GM13977 (cell line): ENCODE measurements around the gene CTNNA2.

Experiments
- DNase-seq: peaks from one replicate; pipeline ENCODE4 v3.0.0; 2012; ENCODE audit warnings: low spot score
- in situ Hi-C: fragments of 300-500 bp; cut with MboI; formaldehyde crosslinking; loops from one replicate; pipeline ENCODE4 v1.12.0; 2022; ENCODE audit warnings: low sequenced_read_pairs, low pct_unique_long_range_greater_than_20kb, mixed read lengths, inconsistent platforms; ENCODE audit not compliant: unreplicated experiment
- TF ChIP-seq, protein P1 (sequence below): IDR thresholded peaks from 2 replicates; pipeline ENCODE4 v1.5.1; 2012; ENCODE audit warnings: mild to moderate bottlenecking, control low read depth; ENCODE audit not compliant: insufficient read depth; ENCODE audit errors: extremely low read depth, missing control alignments

CTNNA2 gene

DNA sequence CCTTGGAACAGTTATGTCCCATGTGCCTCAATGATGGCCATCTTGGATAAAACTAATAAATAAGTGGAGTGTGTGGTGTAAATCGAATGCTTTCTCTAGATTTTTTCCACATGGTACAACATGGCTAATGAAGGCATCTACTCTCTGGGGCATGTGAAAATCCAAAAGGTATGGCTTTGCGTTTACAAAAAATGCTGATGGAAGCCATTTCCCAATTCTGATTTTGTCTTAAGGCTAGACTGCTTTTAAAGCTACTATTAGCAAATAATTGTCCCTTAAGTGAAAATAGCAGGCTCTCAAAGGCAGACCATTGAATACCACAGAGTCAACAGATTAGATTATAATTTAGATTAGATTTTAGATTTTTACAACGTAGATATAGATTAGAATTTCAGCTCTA lies 608.0 kb downstream of the CTNNA2 start:
- in situ Hi-C loops: no loop called here
- TF ChIP-seq, protein P1, sequence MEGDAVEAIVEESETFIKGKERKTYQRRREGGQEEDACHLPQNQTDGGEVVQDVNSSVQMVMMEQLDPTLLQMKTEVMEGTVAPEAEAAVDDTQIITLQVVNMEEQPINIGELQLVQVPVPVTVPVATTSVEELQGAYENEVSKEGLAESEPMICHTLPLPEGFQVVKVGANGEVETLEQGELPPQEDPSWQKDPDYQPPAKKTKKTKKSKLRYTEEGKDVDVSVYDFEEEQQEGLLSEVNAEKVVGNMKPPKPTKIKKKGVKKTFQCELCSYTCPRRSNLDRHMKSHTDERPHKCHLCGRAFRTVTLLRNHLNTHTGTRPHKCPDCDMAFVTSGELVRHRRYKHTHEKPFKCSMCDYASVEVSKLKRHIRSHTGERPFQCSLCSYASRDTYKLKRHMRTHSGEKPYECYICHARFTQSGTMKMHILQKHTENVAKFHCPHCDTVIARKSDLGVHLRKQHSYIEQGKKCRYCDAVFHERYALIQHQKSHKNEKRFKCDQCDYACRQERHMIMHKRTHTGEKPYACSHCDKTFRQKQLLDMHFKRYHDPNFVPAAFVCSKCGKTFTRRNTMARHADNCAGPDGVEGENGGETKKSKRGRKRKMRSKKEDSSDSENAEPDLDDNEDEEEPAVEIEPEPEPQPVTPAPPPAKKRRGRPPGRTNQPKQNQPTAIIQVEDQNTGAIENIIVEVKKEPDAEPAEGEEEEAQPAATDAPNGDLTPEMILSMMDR: no peak
- no peak for DNase-seq

DNA sequence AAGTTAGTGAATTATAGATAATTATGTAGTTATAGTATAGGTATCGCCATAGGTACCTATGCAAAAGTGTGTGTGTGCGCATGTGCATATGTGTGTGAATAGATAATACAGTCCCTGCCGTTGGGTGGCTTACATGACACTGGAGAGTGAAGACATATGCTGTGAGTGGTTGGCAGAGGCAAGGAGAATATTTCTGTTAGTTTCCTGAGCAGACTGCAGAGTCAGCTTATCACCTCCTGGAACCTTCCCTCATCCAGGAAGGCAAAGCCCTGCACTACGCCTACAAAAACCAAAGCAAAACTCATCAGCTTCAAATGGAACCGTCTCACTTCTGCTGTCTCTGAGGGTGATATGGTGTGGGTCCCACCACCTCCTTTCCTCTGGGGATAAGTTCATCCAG lies 609.8 kb downstream of the CTNNA2 start:
- TF ChIP-seq, protein P1: no peak
- in situ Hi-C loops: no loop called here
- DNase-seq: no peak

DNA sequence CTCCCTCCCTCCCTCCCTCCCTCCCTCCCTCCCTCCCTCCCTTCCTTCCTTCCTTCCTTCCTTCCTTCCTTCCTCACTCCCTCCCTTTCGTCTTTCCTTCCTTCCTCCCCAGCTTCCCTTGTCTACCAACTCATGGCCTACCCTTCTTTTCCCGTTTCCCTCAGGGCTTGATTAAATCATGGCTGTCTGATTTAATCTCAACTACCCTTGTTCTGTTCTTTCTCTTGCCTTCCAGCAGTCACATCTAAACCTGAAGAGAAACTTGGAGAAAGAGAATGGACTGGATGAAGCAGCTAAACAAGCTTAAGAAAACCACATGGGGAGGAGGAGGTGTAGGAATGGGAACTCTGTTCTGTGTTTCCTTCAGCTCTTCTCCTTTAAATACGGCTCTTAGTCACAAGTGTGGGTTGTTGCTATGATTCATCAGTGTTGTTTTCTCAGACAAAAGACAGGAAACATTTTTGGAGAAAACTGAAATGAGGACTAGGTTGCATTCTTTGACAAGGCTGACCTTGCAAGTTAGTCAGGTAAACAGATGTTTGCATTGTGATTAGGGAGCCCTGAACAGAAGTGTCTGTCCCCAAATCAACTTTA lies 613.8 kb downstream of the CTNNA2 start:
- no peak for DNase-seq
- in situ Hi-C loops: no loop called here
- TF ChIP-seq, protein P1: no peak

DNA sequence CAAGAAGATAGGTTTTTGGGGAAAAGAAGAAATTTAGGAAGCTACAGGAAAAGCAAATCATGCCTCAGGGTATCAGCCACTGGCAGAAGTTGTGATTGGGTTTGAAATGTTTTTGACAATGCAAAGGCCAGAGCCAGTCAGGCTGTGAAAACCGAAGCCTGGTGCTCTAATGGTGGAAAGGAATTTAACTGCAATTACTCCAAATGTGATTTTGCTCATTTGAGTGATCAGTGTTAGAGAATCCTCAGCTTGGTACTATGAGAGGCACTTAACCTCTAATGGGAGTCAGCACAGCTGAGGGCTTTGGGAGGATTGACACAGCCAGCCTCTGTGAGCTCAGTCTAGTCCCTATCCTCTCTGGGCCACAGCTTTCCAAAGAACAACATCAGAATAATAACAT lies 615.2 kb downstream of the CTNNA2 start:
- TF ChIP-seq, protein P1: no peak
- no peak for DNase-seq
- in situ Hi-C loops: no loop called here

DNA sequence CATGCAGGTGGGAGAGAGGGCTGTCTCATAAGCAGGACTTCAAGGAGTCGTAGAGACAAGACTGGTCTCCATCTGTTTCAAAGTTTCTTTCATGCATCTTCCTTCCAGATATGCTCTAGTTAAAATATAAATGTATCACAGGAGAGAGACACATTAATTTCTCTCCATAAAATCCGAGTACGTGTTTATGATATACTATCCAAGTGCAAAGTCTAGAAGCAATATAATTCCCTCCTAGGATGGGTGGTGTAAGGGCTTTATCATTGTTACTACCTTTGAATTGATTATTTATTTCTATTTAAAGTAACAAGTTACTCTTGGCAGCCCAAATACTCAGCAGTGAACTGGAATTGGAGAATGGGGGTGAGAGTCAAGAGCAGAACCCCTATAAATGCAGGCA lies 619.4 kb downstream of the CTNNA2 start:
- no peak for DNase-seq
- in situ Hi-C loops: no loop called here
- TF ChIP-seq, protein P1: no peak

DNA sequence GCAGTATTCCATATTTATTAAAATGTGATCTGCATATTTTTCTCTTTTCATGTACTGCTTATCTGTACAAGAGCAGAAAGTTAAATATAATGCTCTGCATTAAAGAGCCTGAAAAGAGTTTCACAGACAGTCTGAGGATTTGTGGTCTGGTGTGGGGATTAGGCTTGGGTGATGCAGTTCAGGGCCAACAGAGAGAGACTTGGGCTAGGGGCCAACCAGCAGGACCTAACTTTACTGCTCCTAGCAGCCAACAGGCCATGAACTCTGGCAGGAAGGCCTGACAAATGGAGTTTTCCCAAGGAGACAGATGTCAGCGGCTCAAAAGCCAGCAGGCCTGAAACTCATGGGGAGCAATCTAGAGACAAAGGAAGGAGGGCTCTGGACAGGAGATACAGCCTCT lies 622.1 kb downstream of the CTNNA2 start:
- in situ Hi-C loops: no loop called here
- no peak for DNase-seq
- TF ChIP-seq, protein P1: no peak

DNA sequence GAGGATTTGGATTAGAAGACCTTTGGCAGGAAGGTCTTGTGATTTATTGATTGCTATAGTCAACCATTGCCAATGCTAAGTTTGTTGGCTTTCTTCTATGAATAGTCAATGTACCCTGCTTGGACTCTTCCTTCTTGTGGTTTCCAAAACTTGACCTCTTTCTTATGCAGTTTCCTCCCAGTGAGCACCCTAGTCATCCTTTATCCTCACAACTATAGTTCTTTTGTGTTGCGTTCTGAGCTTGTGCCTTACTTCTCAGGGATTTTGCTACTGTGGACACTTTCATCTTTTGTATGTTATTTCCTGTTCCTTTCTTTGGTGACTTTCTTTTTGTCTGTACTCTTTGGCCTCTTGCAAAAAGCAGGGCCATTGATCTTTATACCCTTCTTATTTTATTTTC lies 623.5 kb downstream of the CTNNA2 start:
- in situ Hi-C loops: no loop called here

More for the DNA sequence above, 623.5 kb downstream of the CTNNA2 start:
- no peak for DNase-seq
- TF ChIP-seq, protein P1: no peak
